ENCODE measurements around the gene SEMA3D. TPM values are rescaled to one million over a fixed set of nuclear protein-coding genes. Genes with fewer than 3 reads are reported as not detected.
A peak's percentile ranks its signal among the peaks of the same experiment; 100 is the strongest.

SEMA3D gene
- total and polyA plus RNA-seq, 2 donors (not counting 1 experiment from before 2014, with no cell fraction given) = 0.46 to 0.59 TPM

- ChIA-PET POLR2A (no interaction called here), CTCF (no interaction called here)
- no peak for ATAC-seq (ENCODE audit: low read depth)
- Mint-ChIP-seq H3K27ac (no peak overlapping the region), H3K4me1 (no peaks in the 10 kb centered on the region), H3K9me3 (ENCODE audit: insufficient read depth) (peaks cover 2% of the 10 kb centered on the region), H3K27me3 (peaks cover 7% of the 10 kb centered on the region), H3K4me3 (no peak overlapping the region)
- Histone ChIP-seq H3K9me3 (ENCODE audit: control extremely low read depth in 1 of 3, control insufficient read depth in 2 of 3, insufficient read depth in 1 of 3, low read length in 2 of 3) (peaks cover 0 to 4% (median 0%) of the 10 kb centered on the region in 3 donors), H3K9ac (ENCODE audit: low read length) (no peak overlapping the region), H3K79me2 (ENCODE audit: control insufficient read depth, insufficient read depth, low read length) (no peaks in the 10 kb centered on the region), H3K27ac (ENCODE audit: low read length in 2 of 2) (no peak overlapping the region), H3K27me3 (replicated peaks in 1 of 4; ENCODE audit: control extremely low read depth in 1 of 4, control insufficient read depth in 3 of 4, insufficient read depth in 4 of 4, low read length in 3 of 4) (peaks cover 0 to 2% (median 0%) of the 10 kb centered on the region in 4 experiments), H3K36me3 (replicated peaks in 1 of 2; ENCODE audit: control extremely low read depth in 1 of 2, control insufficient read depth in 1 of 2, extremely low read depth in 1 of 2, insufficient read depth in 2 of 2, low read length in 1 of 2) (no peaks in the 10 kb centered on the region), H3K4me3 (ENCODE audit: control extremely low read depth in 1 of 5, extremely low read depth in 1 of 5, insufficient read depth in 1 of 5, low read depth in 2 of 5, low read length in 4 of 5) (no peak overlapping the region), H3K4me2 (replicated peaks; ENCODE audit: low read depth, low read length, poor library complexity, severe bottlenecking) (no peak overlapping the region), H4K20me1 (ENCODE audit: control insufficient read depth, insufficient read depth, low read length, poor library complexity, severe bottlenecking) (no peaks in the 10 kb centered on the region), H3K4me1 (ENCODE audit: control insufficient read depth in 2 of 2, insufficient read depth in 2 of 2, low read length in 2 of 2) (no peaks in the 10 kb centered on the region), H2AFZ (ENCODE audit: insufficient read depth, low read depth, low read length, poor library complexity, severe bottlenecking) (no peak overlapping the region)
- TF ChIP-seq CTCF (IDR thresholded peaks at IDR 0.05) = no peak
- TF ChIP-seq EZH2 (IDR thresholded peaks at IDR 0.05; ENCODE audit: borderline replicate concordance, insufficient read depth, low read depth, low read length, poor library complexity, severe bottlenecking) = no peak
- intact Hi-C loops (cut with micrococcal nuclease) = no loop called here
- DNase-seq = no peak
Observed at GRCh38 chr7:85196696-85197095, 9.8 kb upstream of the SEMA3D start.

GRCh38 chr7:85191383-85191782 lies 4.5 kb upstream of the SEMA3D start:
- peak; percentile 20 for TF ChIP-seq CTCF (IDR thresholded peaks at IDR 0.05)
- TF ChIP-seq EZH2 (IDR thresholded peaks at IDR 0.05; ENCODE audit: borderline replicate concordance, insufficient read depth, low read depth, low read length, poor library complexity, severe bottlenecking) = no peak
- Histone ChIP-seq H3K4me1 (ENCODE audit: control insufficient read depth in 2 of 2, insufficient read depth in 2 of 2, low read length in 2 of 2) (peaks cover 5 to 7% of the 10 kb centered on the region in 2 donors), H4K20me1 (ENCODE audit: control insufficient read depth, insufficient read depth, low read length, poor library complexity, severe bottlenecking) (no peaks in the 10 kb centered on the region), H3K9ac (ENCODE audit: low read length) (no peak overlapping the region), H2AFZ (ENCODE audit: insufficient read depth, low read depth, low read length, poor library complexity, severe bottlenecking) (no peak overlapping the region), H3K27me3 (replicated peaks in 1 of 4; ENCODE audit: control extremely low read depth in 1 of 4, control insufficient read depth in 3 of 4, insufficient read depth in 4 of 4, low read length in 3 of 4) (peaks cover 0 to 7% (median 2%) of the 10 kb centered on the region in 4 experiments), H3K36me3 (replicated peaks in 1 of 2; ENCODE audit: control extremely low read depth in 1 of 2, control insufficient read depth in 1 of 2, extremely low read depth in 1 of 2, insufficient read depth in 2 of 2, low read length in 1 of 2) (no peaks in the 10 kb centered on the region), H3K9me3 (ENCODE audit: control extremely low read depth in 1 of 3, control insufficient read depth in 2 of 3, insufficient read depth in 1 of 3, low read length in 2 of 3) (no peaks in the 10 kb centered on the region), H3K4me2 (replicated peaks; ENCODE audit: low read depth, low read length, poor library complexity, severe bottlenecking) (no peak overlapping the region), H3K27ac (ENCODE audit: low read length in 2 of 2) (no peak overlapping the region), H3K4me3 (ENCODE audit: control extremely low read depth in 1 of 5, extremely low read depth in 1 of 5, insufficient read depth in 1 of 5, low read depth in 2 of 5, low read length in 4 of 5) (no peak overlapping the region), H3K79me2 (ENCODE audit: control insufficient read depth, insufficient read depth, low read length) (no peaks in the 10 kb centered on the region)
- POLR2A ChIA-PET = no interaction called here
- CTCF ChIA-PET = no interaction called here
- WGBS (ENCODE audit: insufficient coverage) = no CpG with 5 or more reads among the region's 1 CpG
- ATAC-seq (ENCODE audit: low read depth) (no peak), DNase-seq (peak; percentile 4)
- peaks cover 10% of the 10 kb centered on the region for H3K4me1 Mint-ChIP-seq
- H3K4me3 Mint-ChIP-seq = no peak overlapping the region
- intact Hi-C loops (cut with micrococcal nuclease) = no loop called here
- H3K9me3 Mint-ChIP-seq (ENCODE audit: insufficient read depth) = no peaks in the 10 kb centered on the region
- H3K27me3 Mint-ChIP-seq = peaks cover 12% of the 10 kb centered on the region
- no peak overlapping the region for H3K27ac Mint-ChIP-seq

Data from B cell (primary cell).